ENCODE data around the gene UBFD1. TPM values are rescaled to one million over a fixed set of nuclear protein-coding genes. Genes with fewer than 3 reads are reported as not detected.

The UBFD1 gene
- total and polyA plus RNA-seq, 2 of the 8 experiments (the other 6 are each of a cell fraction or from before 2014, with no cell fraction given), result 66.3 to 106 TPM

Other genes starting within 250 kb of the UBFD1 start
- 17.2 TPM in 2 replicates for gene COG7, start 104.5 kb upstream of the UBFD1 start, total RNA-seq (2021; fragmentation: NEBNext Ultra II Directional; extraction: Animal tissue kit (Norgen Biotek cat#: 25700))
- 40.4 and 56.6 TPM in 2 replicates for gene COG7, start 104.5 kb upstream of the UBFD1 start, polyA plus RNA-seq (2011; rRNA removed)
- 114 and 116 TPM in 2 replicates for gene GGA2, start 47.2 kb upstream of the UBFD1 start, total RNA-seq (2021; fragmentation: NEBNext Ultra II Directional; extraction: Animal tissue kit (Norgen Biotek cat#: 25700))
- gene GGA2, start 47.2 kb upstream of the UBFD1 start, polyA plus RNA-seq (2011; rRNA removed), result 52.8 and 65.8 TPM in 2 replicates
- 47.8 and 49.1 TPM in 2 replicates for gene EARS2, start 377 bp upstream of the UBFD1 start, total RNA-seq (2021; fragmentation: NEBNext Ultra II Directional; extraction: Animal tissue kit (Norgen Biotek cat#: 25700))
- 111 and 156 TPM in 2 replicates for gene EARS2, start 377 bp upstream of the UBFD1 start, polyA plus RNA-seq (2011; rRNA removed)
- 135 and 145 TPM in 2 replicates for gene NDUFAB1, start 38.6 kb downstream of the UBFD1 start, total RNA-seq (2021; fragmentation: NEBNext Ultra II Directional; extraction: Animal tissue kit (Norgen Biotek cat#: 25700))
- 247 and 294 TPM in 2 replicates for gene NDUFAB1, start 38.6 kb downstream of the UBFD1 start, polyA plus RNA-seq (2011; rRNA removed)
- 28.6 and 33.1 TPM in 2 replicates for gene PALB2, start 83.6 kb downstream of the UBFD1 start, total RNA-seq (2021; fragmentation: NEBNext Ultra II Directional; extraction: Animal tissue kit (Norgen Biotek cat#: 25700))
- 9.6 and 12.5 TPM in 2 replicates for gene PALB2, start 83.6 kb downstream of the UBFD1 start, polyA plus RNA-seq (2011; rRNA removed)
- 74.0 and 75.6 TPM in 2 replicates for gene DCTN5, start 83.7 kb downstream of the UBFD1 start, total RNA-seq (2021; fragmentation: NEBNext Ultra II Directional; extraction: Animal tissue kit (Norgen Biotek cat#: 25700))
- gene DCTN5, start 83.7 kb downstream of the UBFD1 start, polyA plus RNA-seq (2011; rRNA removed), result 28.6 and 36.0 TPM in 2 replicates
- 135 and 139 TPM in 2 replicates for gene PLK1, start 121.2 kb downstream of the UBFD1 start, total RNA-seq (2021; fragmentation: NEBNext Ultra II Directional; extraction: Animal tissue kit (Norgen Biotek cat#: 25700))
- gene PLK1, start 121.2 kb downstream of the UBFD1 start, polyA plus RNA-seq (2011; rRNA removed), result 127 and 219 TPM in 2 replicates
- 1.7 and 2.4 TPM in 2 replicates for gene ERN2, start 155.5 kb downstream of the UBFD1 start, total RNA-seq (2021; fragmentation: NEBNext Ultra II Directional; extraction: Animal tissue kit (Norgen Biotek cat#: 25700))
- gene ERN2, start 155.5 kb downstream of the UBFD1 start, polyA plus RNA-seq (2011; rRNA removed), result 4.4 and 6.1 TPM in 2 replicates
- 1.6 and 1.7 TPM in 2 replicates for gene CHP2, start 197.3 kb downstream of the UBFD1 start, total RNA-seq (2021; fragmentation: NEBNext Ultra II Directional; extraction: Animal tissue kit (Norgen Biotek cat#: 25700))
- gene CHP2, start 197.3 kb downstream of the UBFD1 start, polyA plus RNA-seq (2011; rRNA removed), result 1.3 and 2.6 TPM in 2 replicates

Measured in H1 (cell line).